Measurements from ENCODE around the gene SMOC1.

Gene SMOC1

GRCh38 chr14:70006699-70007098 is 127.5 kb downstream of the SMOC1 start:
- DNase-seq (ENCODE audit: low read depth in 4 of 4, low spot score in 1 of 4): no peak

- no peak for DNase-seq (ENCODE audit: low read depth in 4 of 4, low spot score in 1 of 4)
These were observed 129.4 kb downstream of the SMOC1 start for GRCh38 chr14:70008284-70009262.

GRCh38 chr14:70009961-70010360 is 130.7 kb downstream of the SMOC1 start:
- no peak for DNase-seq (ENCODE audit: low read depth in 4 of 4, low spot score in 1 of 4)

- no peak for DNase-seq (ENCODE audit: low read depth in 4 of 4, low spot score in 1 of 4)
These were observed 131.9 kb downstream of the SMOC1 start for GRCh38 chr14:70011098-70011497.

GRCh38 chr14:70011708-70012107 is 132.5 kb downstream of the SMOC1 start:
- no peak for DNase-seq (ENCODE audit: low read depth in 4 of 4, low spot score in 1 of 4)

GRCh38 chr14:70013271-70013873 is 134.2 kb downstream of the SMOC1 start:
- peak in 3 of 4 experiments; percentile 2 to 13 (median 12) for DNase-seq (ENCODE audit: low read depth in 4 of 4, low spot score in 1 of 4)

- no peak for DNase-seq (ENCODE audit: low read depth in 4 of 4, low spot score in 1 of 4)
These were observed 135.3 kb downstream of the SMOC1 start for GRCh38 chr14:70014406-70015095.

- DNase-seq (ENCODE audit: low read depth in 4 of 4, low spot score in 1 of 4): no peak
These were observed 139.0 kb downstream of the SMOC1 start for GRCh38 chr14:70018230-70018629.

- DNase-seq (ENCODE audit: low read depth in 4 of 4, low spot score in 1 of 4): no peak
These were observed 139.5 kb downstream of the SMOC1 start for GRCh38 chr14:70018713-70019211.

- no peak for DNase-seq (ENCODE audit: low read depth in 4 of 4, low spot score in 1 of 4)
These were observed 140.5 kb downstream of the SMOC1 start for GRCh38 chr14:70019695-70020094.

- DNase-seq (ENCODE audit: low read depth in 4 of 4, low spot score in 1 of 4): no peak
These were observed 141.3 kb downstream of the SMOC1 start for GRCh38 chr14:70020352-70021170.

- DNase-seq (ENCODE audit: low read depth in 4 of 4, low spot score in 1 of 4): no peak
These were observed 142.5 kb downstream of the SMOC1 start for GRCh38 chr14:70021548-70022220.

- DNase-seq (ENCODE audit: low read depth in 4 of 4, low spot score in 1 of 4): no peak
These were observed 143.7 kb downstream of the SMOC1 start for GRCh38 chr14:70022771-70023445.

- no peak for DNase-seq (ENCODE audit: low read depth in 4 of 4, low spot score in 1 of 4)
These were observed 144.7 kb downstream of the SMOC1 start for GRCh38 chr14:70023871-70024270.

- DNase-seq (ENCODE audit: low read depth in 4 of 4, low spot score in 1 of 4): peak; percentile 27 to 58 (median 54)
These were observed 148.7 kb downstream of the SMOC1 start for GRCh38 chr14:70027785-70028428.

GRCh38 chr14:70029296-70030132 is 150.3 kb downstream of the SMOC1 start:
- no peak for DNase-seq (ENCODE audit: low read depth in 4 of 4, low spot score in 1 of 4)

GRCh38 chr14:70032016-70032415 is 152.8 kb downstream of the SMOC1 start:
- DNase-seq (ENCODE audit: low read depth in 4 of 4, low spot score in 1 of 4): no peak

GRCh38 chr14:70032447-70032846 is 153.2 kb downstream of the SMOC1 start:
- DNase-seq (ENCODE audit: low read depth in 4 of 4, low spot score in 1 of 4): no peak
